Keratinocyte (primary cell): ENCODE results near the gene AZU1.

ENCODE experiments used
- CTCF ChIP-seq, 3 experiments: IDR thresholded peaks in 1 of 3; conservative IDR thresholded peaks in 1 of 3; optimal IDR thresholded peaks in 1 of 3; 2 replicates in 2 of 3; 3 replicates in 1 of 3; pipeline versions ENCODE3 to v1.5.1; 2011; ENCODE audit warnings: low read length in 3 of 3, mild to moderate bottlenecking in 3 of 3, moderate library complexity in 2 of 3, control low read depth in 1 of 3, inconsistent platforms in 1 of 3; ENCODE audit not compliant: insufficient read depth in 2 of 3; ENCODE audit errors: extremely low read depth in 1 of 3
- EZH2 ChIP-seq: IDR thresholded peaks from one replicate; pipeline ENCODE4 v1.6.1; 2012; ENCODE audit warnings: inconsistent platforms, mild to moderate bottlenecking, low read length, moderate library complexity

DNA sequence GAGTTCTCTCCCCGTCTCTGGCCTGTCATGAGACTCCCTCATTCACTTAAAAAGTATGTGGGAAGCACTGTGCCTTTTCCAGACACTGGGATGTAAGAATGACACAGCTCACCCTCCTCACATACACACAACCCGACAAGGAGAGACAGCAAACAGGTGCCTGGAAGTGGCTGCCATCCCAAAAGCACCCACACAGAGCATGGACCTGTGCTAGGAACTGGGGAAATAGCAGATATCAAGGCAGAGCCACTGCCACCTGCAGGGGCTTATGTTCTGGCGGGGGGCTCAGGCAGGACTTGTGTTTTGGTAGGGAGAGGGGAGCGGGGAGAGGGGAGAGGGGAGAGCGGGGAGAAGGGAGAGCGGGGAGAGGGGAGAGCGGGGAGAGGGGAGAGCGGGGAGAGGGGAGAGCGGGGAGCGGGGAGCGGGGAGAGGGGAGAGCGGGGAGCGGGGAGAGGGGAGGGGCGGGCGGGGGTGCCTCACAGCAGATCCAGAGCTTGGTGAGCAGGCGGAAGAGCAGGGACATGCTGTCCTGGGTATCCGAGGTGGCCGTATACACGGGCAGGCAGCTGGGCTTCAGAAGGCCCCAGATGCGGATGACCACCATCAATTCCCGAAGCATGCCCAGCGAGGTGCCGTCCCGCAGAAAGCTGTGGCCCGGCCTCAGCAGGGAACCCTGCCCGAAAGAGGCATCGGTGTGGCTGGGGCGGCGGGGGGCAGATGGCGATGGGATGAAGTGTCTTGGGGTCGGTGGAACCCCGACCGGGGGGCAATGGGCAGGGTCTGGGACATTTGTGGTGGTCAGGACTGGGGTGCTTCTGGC is 44.0 kb downstream of the AZU1 start:
- TF ChIP-seq CTCF (optimal IDR thresholded peaks at IDR 0.05 in 1 of 3, IDR thresholded peaks at IDR 0.05 in 1 of 3, conservative IDR thresholded peaks at IDR 0.05 in 1 of 3; ENCODE audit: extremely low read depth in 1 of 3, insufficient read depth in 2 of 3, low read length in 3 of 3) (no peak), EZH2 (no peak)
